Caco-2 (cell line): ENCODE data around the gene GREM1. TPM values are rescaled to one million over a fixed set of nuclear protein-coding genes. Genes with fewer than 3 reads are reported as not detected.

Experiments used
- BruUV-seq: library from RNA; stranded (reverse); fragments of 400-500 nt; replicated peaks from 2 replicates; lab custom pipeline; 2021; lab: Mats Ljungman, UMichigan
- CTCF ChIA-PET: fragments of 300-600 bp; sonication (Branson Sonifier 250); formaldehyde crosslinking; loops from one replicate; lab custom pipeline; 2022; ENCODE audit warnings: antibody characterized with exemption; lab: Charles Lee
- POLR2A ChIA-PET: fragments of 300-600 bp; sonication (Branson Sonifier 250); formaldehyde crosslinking; loops from one replicate; lab custom pipeline; 2022; ENCODE audit warnings: antibody characterized with exemption; lab: Charles Lee
- DNase-seq, 2 experiments: peaks; one replicate each; pipeline versions ENCODE4 v3.0.0 to v3.0.0-alpha.2; 2020 to 2022
- H3K27me3 ChIP-seq: replicated peaks from 2 replicates; pipeline ENCODE4 v1.6.0; 2011; ENCODE audit warnings: low read length; ENCODE audit not compliant: control insufficient read depth, insufficient read depth
- H3K36me3 ChIP-seq: 2 replicates; pipeline ENCODE4 v1.5.1; 2011; ENCODE audit warnings: low read length; ENCODE audit not compliant: control insufficient read depth, insufficient read depth
- H3K4me1 ChIP-seq: fragments of 250-450 bp; sonication (Bioruptor Pico); 2 replicates; pipeline ENCODE4 v1.5.1; 2020; ENCODE audit warnings: mild to moderate bottlenecking
- H3K4me3 ChIP-seq: 2 replicates; pipeline ENCODE4 v1.5.1; 2011; ENCODE audit warnings: low read depth, mild to moderate bottlenecking, control low read depth, low read length
- H3K9me3 ChIP-seq: fragments of 250-450 bp; sonication (Bioruptor Pico); 2 replicates; pipeline ENCODE4 v1.5.1; 2020; ENCODE audit warnings: mild to moderate bottlenecking, moderate library complexity
- H3K27ac Mint-ChIP-seq: one replicate; pipeline ENCODE4 v1.8.0; 2022; ENCODE audit warnings: mixed read lengths; ENCODE audit not compliant: unreplicated experiment
- H3K27me3 Mint-ChIP-seq: one replicate; pipeline ENCODE4 v1.8.0; 2022; ENCODE audit warnings: mixed read lengths; ENCODE audit not compliant: insufficient read depth, unreplicated experiment
- H3K36me3 Mint-ChIP-seq: one replicate; pipeline ENCODE4 v1.8.0; 2022; ENCODE audit warnings: mild to moderate bottlenecking, mixed read lengths; ENCODE audit not compliant: insufficient read depth, unreplicated experiment
- H3K4me1 Mint-ChIP-seq: one replicate; pipeline ENCODE4 v1.8.0; 2022; ENCODE audit warnings: low read depth, mixed read lengths; ENCODE audit not compliant: unreplicated experiment
- H3K4me3 Mint-ChIP-seq: one replicate; pipeline ENCODE4 v1.8.0; 2022; ENCODE audit warnings: mild to moderate bottlenecking, moderate library complexity, mixed read lengths; ENCODE audit not compliant: unreplicated experiment
- H3K9me3 Mint-ChIP-seq: one replicate; pipeline ENCODE4 v1.8.0; 2022; ENCODE audit warnings: mixed read lengths; ENCODE audit not compliant: unreplicated experiment
- intact Hi-C: fragments of 100-400 bp; cut with micrococcal nuclease; formaldehyde crosslinking; loops from one replicate; pipeline ENCODE4 v1.10.0; 2022; ENCODE audit not compliant: unreplicated experiment
- total RNA-seq: library from RNA; stranded (reverse); gene quantifications from 2 replicates; pipeline ENCODE4 v1.2.3, GENCODE V29; 2022
- TF ChIP-seq, protein P1 (sequence below), 2 experiments: fragments of 200-600 bp in 1 of 2; IDR thresholded peaks; 1 replicate in 1 of 2; 2 replicates in 1 of 2; pipeline versions ENCODE4 v1.5.1 to v1.8.0; 2011 to 2022; ENCODE audit warnings: antibody characterized with exemption in 1 of 2, control low read depth in 1 of 2, inconsistent platforms in 1 of 2, low read depth in 1 of 2, low read length in 1 of 2, mild to moderate bottlenecking in 1 of 2, moderate library complexity in 1 of 2; ENCODE audit not compliant: insufficient read depth in 1 of 2, severe bottlenecking in 1 of 2, unreplicated experiment in 1 of 2

The GREM1 gene
- total RNA-seq, 1 experiment from 2014 or later: 0.54 TPM

GRCh38 chr15:32739522-32740063 lies 21.8 kb downstream of the GREM1 start:
- TF ChIP-seq, protein P1, sequence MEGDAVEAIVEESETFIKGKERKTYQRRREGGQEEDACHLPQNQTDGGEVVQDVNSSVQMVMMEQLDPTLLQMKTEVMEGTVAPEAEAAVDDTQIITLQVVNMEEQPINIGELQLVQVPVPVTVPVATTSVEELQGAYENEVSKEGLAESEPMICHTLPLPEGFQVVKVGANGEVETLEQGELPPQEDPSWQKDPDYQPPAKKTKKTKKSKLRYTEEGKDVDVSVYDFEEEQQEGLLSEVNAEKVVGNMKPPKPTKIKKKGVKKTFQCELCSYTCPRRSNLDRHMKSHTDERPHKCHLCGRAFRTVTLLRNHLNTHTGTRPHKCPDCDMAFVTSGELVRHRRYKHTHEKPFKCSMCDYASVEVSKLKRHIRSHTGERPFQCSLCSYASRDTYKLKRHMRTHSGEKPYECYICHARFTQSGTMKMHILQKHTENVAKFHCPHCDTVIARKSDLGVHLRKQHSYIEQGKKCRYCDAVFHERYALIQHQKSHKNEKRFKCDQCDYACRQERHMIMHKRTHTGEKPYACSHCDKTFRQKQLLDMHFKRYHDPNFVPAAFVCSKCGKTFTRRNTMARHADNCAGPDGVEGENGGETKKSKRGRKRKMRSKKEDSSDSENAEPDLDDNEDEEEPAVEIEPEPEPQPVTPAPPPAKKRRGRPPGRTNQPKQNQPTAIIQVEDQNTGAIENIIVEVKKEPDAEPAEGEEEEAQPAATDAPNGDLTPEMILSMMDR (IDR thresholded peaks at IDR 0.05; ENCODE audit: insufficient read depth in 1 of 2, low read depth in 1 of 2, low read length in 1 of 2, severe bottlenecking in 1 of 2, unreplicated experiment in 1 of 2): no peak
- ChIA-PET POLR2A (no interaction called here), CTCF (no interaction called here)
- H3K36me3 Mint-ChIP-seq: no peaks in the 10 kb centered on the region
- no peak overlapping the region for H3K4me3 ChIP-seq
- no peaks in the 10 kb centered on the region for H3K4me1 Mint-ChIP-seq
- peaks cover 3% of the 10 kb centered on the region for H3K27me3 Mint-ChIP-seq
- no peaks in the 10 kb centered on the region for H3K27me3 ChIP-seq
- H3K4me1 ChIP-seq: no peaks in the 10 kb centered on the region
- H3K36me3 ChIP-seq: no peaks in the 10 kb centered on the region
- H3K9me3 Mint-ChIP-seq: peaks cover 6% of the 10 kb centered on the region
- DNase-seq: no peak
- no TSS peak for BruUV-seq
- H3K9me3 ChIP-seq: 0 out of 2 replicates have a peak, but pooled peaks cover 4% of the 10 kb centered on the region
- no peak overlapping the region for H3K27ac Mint-ChIP-seq
- intact Hi-C loops: loop anchor here (10.0 kb wide), 1 partner anchor 65 kb away; no protein-coding TSS in a partner anchor
- H3K4me3 Mint-ChIP-seq: no peak overlapping the region

GRCh38 chr15:32743411-32744140 lies 25.8 kb downstream of the GREM1 start:
- Mint-ChIP-seq H3K36me3 (no peaks in the 10 kb centered on the region), H3K9me3 (peaks cover 6% of the 10 kb centered on the region), H3K27ac (no peak overlapping the region), H3K4me3 (no peak overlapping the region), H3K4me1 (no peaks in the 10 kb centered on the region), H3K27me3 (peaks cover 3% of the 10 kb centered on the region)
- H3K36me3 ChIP-seq: no peaks in the 10 kb centered on the region
- H3K27me3 ChIP-seq: no peaks in the 10 kb centered on the region
- intact Hi-C loops: loop anchor here (10.0 kb wide), 1 partner anchor 61 kb away; no protein-coding TSS in a partner anchor
- TF ChIP-seq, protein P1 (IDR thresholded peaks at IDR 0.05; ENCODE audit: insufficient read depth in 1 of 2, low read depth in 1 of 2, low read length in 1 of 2, severe bottlenecking in 1 of 2, unreplicated experiment in 1 of 2): no peak
- ChIA-PET POLR2A (no interaction called here), CTCF (no interaction called here)
- no TSS peak for BruUV-seq
- no peaks in the 10 kb centered on the region for H3K4me1 ChIP-seq
- no peak for DNase-seq
- H3K4me3 ChIP-seq: no peak overlapping the region
- 0 out of 2 replicates have a peak, but pooled peaks cover 4% of the 10 kb centered on the region for H3K9me3 ChIP-seq

DNA sequence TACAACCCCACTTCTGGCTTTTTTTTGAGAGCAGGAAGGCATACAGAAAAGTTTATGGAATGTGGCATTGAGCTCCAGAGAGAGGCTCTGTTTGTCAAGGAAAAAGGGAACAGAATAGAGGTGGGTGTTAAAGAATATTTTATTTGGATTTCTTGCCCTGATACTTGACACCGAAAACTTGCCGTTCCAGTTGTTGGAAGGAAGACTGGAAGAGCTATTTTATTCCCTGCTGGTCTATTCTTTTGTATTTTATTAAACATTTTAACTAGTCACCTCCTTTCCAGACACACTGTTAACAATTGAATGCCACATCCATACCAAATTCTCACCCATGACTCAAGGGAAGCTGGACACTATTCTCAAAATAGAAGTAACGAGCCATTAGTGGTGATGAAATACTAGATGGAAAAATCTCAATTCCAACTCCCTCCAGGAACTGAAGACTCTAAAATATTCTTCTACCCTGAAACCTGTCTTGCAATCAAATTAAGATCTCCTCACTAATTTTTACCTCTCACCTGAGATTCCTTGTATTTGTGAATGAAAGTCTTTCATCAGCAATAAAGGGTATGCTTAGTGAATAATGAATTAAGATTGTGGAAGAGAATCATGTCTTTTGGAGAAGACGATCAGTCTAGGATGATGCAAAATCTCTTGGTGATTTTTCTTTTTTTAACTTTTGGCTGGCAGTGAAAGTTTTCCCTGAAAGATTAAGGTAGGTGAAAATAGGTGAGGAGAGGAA lies 28.5 kb downstream of the GREM1 start:
- H3K4me3 ChIP-seq: no peak overlapping the region
- Mint-ChIP-seq H3K27me3 (peaks cover 2% of the 10 kb centered on the region), H3K4me1 (no peaks in the 10 kb centered on the region), H3K27ac (no peak overlapping the region), H3K4me3 (no peak overlapping the region), H3K36me3 (no peaks in the 10 kb centered on the region), H3K9me3 (no peaks in the 10 kb centered on the region)
- H3K4me1 ChIP-seq: no peaks in the 10 kb centered on the region
- no TSS peak for BruUV-seq
- no peaks in the 10 kb centered on the region for H3K27me3 ChIP-seq
- ChIA-PET CTCF (no interaction called here), POLR2A (no interaction called here)
- H3K36me3 ChIP-seq: no peaks in the 10 kb centered on the region
- intact Hi-C loops: loop anchor here (10.0 kb wide), 1 partner anchor 59 kb away; no protein-coding TSS in a partner anchor
- TF ChIP-seq, protein P1 (IDR thresholded peaks at IDR 0.05; ENCODE audit: insufficient read depth in 1 of 2, low read depth in 1 of 2, low read length in 1 of 2, severe bottlenecking in 1 of 2, unreplicated experiment in 1 of 2): no peak
- 0 out of 2 replicates have a peak, but pooled peaks cover 4% of the 10 kb centered on the region for H3K9me3 ChIP-seq
- DNase-seq: no peak
